Trophoblast cell (in vitro differentiated cells and primary cell): ENCODE measurements around the gene CPLANE2.

ENCODE experiments used
- DNase-seq, 2 donors: peaks; one replicate each; pipeline ENCODE4 v3.0.0-alpha.2; 2016
- H2AFZ ChIP-seq: 2 replicates; pipeline ENCODE4 v1.6.1; 2013; ENCODE audit warnings: low read length, moderate library complexity, mild to moderate bottlenecking; ENCODE audit not compliant: insufficient read depth, poor library complexity
- H2AK5ac ChIP-seq: 2 replicates; pipeline ENCODE4 v1.6.1; 2013; ENCODE audit warnings: mild to moderate bottlenecking, low read length
- H2BK120ac ChIP-seq: 2 replicates; pipeline ENCODE4 v1.6.1; 2013; ENCODE audit warnings: low read length, mild to moderate bottlenecking, moderate library complexity; ENCODE audit not compliant: insufficient read depth, poor library complexity
- H2BK12ac ChIP-seq: 2 replicates; pipeline ENCODE4 v1.6.1; 2013; ENCODE audit warnings: mild to moderate bottlenecking, low read length, moderate library complexity
- H2BK5ac ChIP-seq: 2 replicates; pipeline ENCODE4 v1.6.1; 2013; ENCODE audit warnings: low read length, low read depth, moderate library complexity, mild to moderate bottlenecking; ENCODE audit not compliant: poor library complexity
- H3K14ac ChIP-seq: 2 replicates; pipeline ENCODE4 v1.6.1; 2013; ENCODE audit warnings: mild to moderate bottlenecking, low read length
- H3K18ac ChIP-seq: 2 replicates; pipeline ENCODE4 v1.6.1; 2013; ENCODE audit warnings: mild to moderate bottlenecking, low read length
- H3K23ac ChIP-seq: 2 replicates; pipeline ENCODE4 v1.6.1; 2013; ENCODE audit warnings: low read length
- H3K27ac ChIP-seq: 2 replicates; pipeline ENCODE4 v1.5.1; 2013; ENCODE audit warnings: low read depth, mild to moderate bottlenecking, inconsistent platforms, low read length, moderate library complexity
- H3K27me3 ChIP-seq: 2 replicates; pipeline ENCODE4 v1.6.1; 2013; ENCODE audit warnings: inconsistent platforms, mild to moderate bottlenecking, low read length, moderate library complexity; ENCODE audit not compliant: insufficient read depth
- H3K36me3 ChIP-seq, 2 experiments: 1 replicate in 1 of 2; 2 replicates in 1 of 2; pipeline ENCODE4 v1.6.1; 2013; ENCODE audit warnings: low read length in 2 of 2, mild to moderate bottlenecking in 2 of 2, moderate library complexity in 1 of 2; ENCODE audit not compliant: insufficient read depth in 2 of 2, control insufficient read depth in 1 of 2
- H3K4ac ChIP-seq: 2 replicates; pipeline ENCODE4 v1.6.1; 2013; ENCODE audit warnings: low read depth, mild to moderate bottlenecking, low read length, moderate library complexity
- H3K4me1 ChIP-seq, 2 experiments: 1 replicate in 1 of 2; 2 replicates in 1 of 2; pipeline ENCODE4 v1.6.1; 2013; ENCODE audit warnings: low read length in 2 of 2, mild to moderate bottlenecking in 2 of 2, moderate library complexity in 1 of 2; ENCODE audit not compliant: insufficient read depth in 2 of 2, control insufficient read depth in 1 of 2
- H3K4me2 ChIP-seq: 2 replicates; pipeline ENCODE4 v1.6.1; 2013; ENCODE audit warnings: inconsistent platforms, mild to moderate bottlenecking, low read length, moderate library complexity
- H3K4me3 ChIP-seq: 2 replicates; pipeline ENCODE4 v1.5.1; 2013; ENCODE audit warnings: mild to moderate bottlenecking, low read depth, low read length, inconsistent platforms
- H3K79me1 ChIP-seq: one replicate; pipeline ENCODE4 v1.6.1; 2013; ENCODE audit warnings: low read length
- H3K79me2 ChIP-seq: 2 replicates; pipeline ENCODE4 v1.6.1; 2013; ENCODE audit warnings: low read length, mild to moderate bottlenecking; ENCODE audit not compliant: control insufficient read depth, insufficient read depth, poor library complexity
- H3K9ac ChIP-seq: 2 replicates; pipeline ENCODE4 v1.6.1; 2013; ENCODE audit warnings: mild to moderate bottlenecking, low read length
- H3K9me3 ChIP-seq: 2 replicates; pipeline ENCODE4 v1.6.1; 2013; ENCODE audit warnings: low read depth, mild to moderate bottlenecking, control low read depth, inconsistent platforms, low read length; ENCODE audit not compliant: insufficient read depth
- H4K12ac ChIP-seq: 2 replicates; pipeline ENCODE4 v1.6.1; 2013; ENCODE audit warnings: low read depth, mild to moderate bottlenecking, low read length, moderate library complexity
- H4K8ac ChIP-seq: 2 replicates; pipeline ENCODE4 v1.6.1; 2013; ENCODE audit warnings: low read depth, mild to moderate bottlenecking, low read length, moderate library complexity
- H4K91ac ChIP-seq: one replicate; pipeline ENCODE4 v1.6.1; 2013; ENCODE audit warnings: low read depth, mild to moderate bottlenecking, low read length, moderate library complexity
- WGBS: extraction: QIAGEN DNeasy Blood & Tissue Kit; methylation state at CpG from one replicate; pipeline ENCODE4 v1.1.7; 2013; ENCODE audit warnings: missing lambda C conversion rate; ENCODE audit not compliant: insufficient read length, insufficient coverage; ENCODE audit errors: extremely low coverage; 5-methylcytosine and 5-hydroxymethylcytosine counted together

CPLANE2 gene

DNA sequence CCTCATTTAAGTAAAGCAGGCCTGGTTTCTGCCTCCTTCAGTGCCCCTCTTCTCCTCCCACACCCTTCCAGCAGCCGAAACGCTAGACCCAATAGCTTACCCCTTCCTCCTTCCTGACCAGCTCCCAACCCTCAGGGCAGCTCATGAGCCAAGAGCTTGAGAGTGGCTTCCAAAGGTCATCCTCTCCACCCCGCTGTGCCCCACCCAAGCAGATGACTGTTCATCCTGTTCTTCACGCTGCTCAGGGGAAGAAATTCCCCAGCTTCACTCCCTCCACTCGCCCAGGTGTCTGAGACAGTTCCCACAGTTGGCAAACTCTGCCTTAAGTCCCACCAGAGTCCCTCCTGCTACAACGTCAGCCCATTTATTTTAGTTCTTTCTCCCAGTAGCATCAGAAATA is 48.0 kb downstream of the CPLANE2 start:
- Histone ChIP-seq H4K91ac (no peak overlapping the region), H4K12ac (no peak overlapping the region), H2AFZ (no peak overlapping the region), H3K9me3 (no peaks in the 10 kb centered on the region), H3K27ac (no peak overlapping the region), H2BK5ac (no peak overlapping the region), H3K27me3 (no peaks in the 10 kb centered on the region), H3K4me1 (peaks cover 0 to 4% of the 10 kb centered on the region in 2 experiments), H3K4me3 (no peak overlapping the region), H4K8ac (no peak overlapping the region), H3K18ac (no peak overlapping the region), H2BK120ac (no peak overlapping the region), H3K4ac (no peak overlapping the region), H2AK5ac (no peak overlapping the region), H2BK12ac (no peak overlapping the region), H3K14ac (no peak overlapping the region), H3K79me1 (peaks cover 8% of the 10 kb centered on the region), H3K9ac (no peak overlapping the region), H3K23ac (no peak overlapping the region), H3K4me2 (no peak overlapping the region), H3K79me2 (no peaks in the 10 kb centered on the region), H3K36me3 (no peaks in the 10 kb centered on the region)
- WGBS = no CpG with 5 or more reads among the region's 6 CpGs
- DNase-seq = no peak

DNA sequence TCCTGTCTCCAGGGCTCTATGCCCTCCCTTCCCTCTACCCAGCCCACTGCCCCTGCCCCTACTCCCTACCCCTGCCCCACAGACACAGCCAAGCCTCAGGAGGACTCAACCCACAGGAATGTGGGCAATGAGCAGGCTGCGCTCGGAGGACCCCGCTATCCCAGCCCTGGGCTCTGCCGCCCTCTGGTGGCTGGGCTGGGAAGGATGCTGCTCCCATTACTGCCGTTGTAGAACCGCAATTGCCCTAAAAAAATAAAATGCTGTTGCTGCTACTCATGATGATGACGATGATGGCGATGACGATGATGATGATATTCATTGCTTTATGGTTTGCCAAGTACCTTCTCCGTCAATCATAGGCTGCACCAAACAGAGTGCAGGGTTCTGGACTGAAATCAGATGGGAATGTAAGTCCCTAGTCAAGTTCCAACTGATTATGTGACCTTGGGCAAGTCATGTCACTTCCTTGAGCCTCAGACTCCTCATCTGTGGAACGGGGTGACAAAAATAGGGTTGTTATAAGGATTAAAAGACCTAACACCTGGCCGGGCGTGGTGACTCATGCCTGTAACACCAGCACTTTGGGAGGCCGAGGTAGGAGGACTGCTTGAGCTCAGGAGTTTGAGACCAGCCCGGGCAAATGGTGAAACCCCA is 49.1 kb downstream of the CPLANE2 start:
- Histone ChIP-seq H2BK5ac (no peak overlapping the region), H4K8ac (no peak overlapping the region), H3K4me1 (peaks cover 0 to 4% of the 10 kb centered on the region in 2 experiments), H3K36me3 (no peaks in the 10 kb centered on the region), H2BK120ac (no peak overlapping the region), H3K27me3 (no peaks in the 10 kb centered on the region), H3K18ac (no peak overlapping the region), H3K14ac (no peak overlapping the region), H4K12ac (no peak overlapping the region), H3K23ac (no peak overlapping the region), H3K9me3 (no peaks in the 10 kb centered on the region), H3K79me1 (peaks cover 8% of the 10 kb centered on the region), H3K4me3 (no peak overlapping the region), H2AFZ (no peak overlapping the region), H3K79me2 (no peaks in the 10 kb centered on the region), H4K91ac (peak overlapping the region; percentile 54), H3K4me2 (no peak overlapping the region), H2BK12ac (peak overlapping the region; percentile 94), H3K27ac (no peak overlapping the region), H2AK5ac (no peak overlapping the region), H3K9ac (no peak overlapping the region), H3K4ac (no peak overlapping the region)
- no CpG with 5 or more reads among the region's 15 CpGs for WGBS
- peak; percentile 49 to 73 for DNase-seq

DNA sequence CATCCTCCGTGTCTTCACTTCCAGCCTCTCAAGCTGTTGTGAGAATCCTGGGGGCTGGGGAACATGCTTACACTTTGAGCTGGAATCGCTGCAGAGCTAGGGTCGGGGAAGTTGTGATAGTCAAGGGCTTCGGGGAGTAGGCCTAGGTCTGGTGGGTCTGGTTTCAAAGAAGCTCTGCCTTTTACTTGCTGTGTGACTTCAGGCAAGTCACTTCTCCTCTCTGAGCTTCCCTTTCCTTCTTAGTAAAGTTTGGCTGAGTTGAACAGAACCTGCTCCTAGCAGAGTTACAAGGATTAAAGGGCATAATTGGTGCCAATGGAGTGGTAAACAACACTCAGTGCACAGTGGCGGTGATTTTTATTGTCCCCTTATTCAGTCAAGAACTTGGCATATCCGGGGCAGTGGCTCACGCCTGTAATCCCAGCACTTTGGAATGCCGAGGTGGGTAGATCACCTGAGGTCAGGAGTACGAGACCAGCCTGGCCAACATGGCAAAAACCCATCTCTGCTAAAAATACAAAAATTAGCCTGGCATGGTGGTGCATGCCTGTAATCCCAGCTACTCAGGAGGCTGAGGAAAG is 50.2 kb downstream of the CPLANE2 start:
- Histone ChIP-seq H4K8ac (no peak overlapping the region), H3K9ac (no peak overlapping the region), H3K27me3 (no peaks in the 10 kb centered on the region), H3K79me2 (no peaks in the 10 kb centered on the region), H2BK120ac (no peak overlapping the region), H3K4me2 (no peak overlapping the region), H2BK12ac (peak overlapping the region; percentile 23), H2BK5ac (no peak overlapping the region), H4K91ac (no peak overlapping the region), H3K79me1 (peaks cover 16% of the 10 kb centered on the region), H3K9me3 (no peaks in the 10 kb centered on the region), H3K4ac (no peak overlapping the region), H3K36me3 (no peaks in the 10 kb centered on the region), H2AK5ac (no peak overlapping the region), H3K4me1 (peaks cover 6 to 10% of the 10 kb centered on the region in 2 experiments), H3K18ac (no peak overlapping the region), H3K23ac (no peak overlapping the region), H4K12ac (no peak overlapping the region), H2AFZ (no peak overlapping the region), H3K14ac (no peak overlapping the region), H3K27ac (no peak overlapping the region), H3K4me3 (no peak overlapping the region)
- no peak for DNase-seq
- WGBS = no CpG with 5 or more reads among the region's 9 CpGs

DNA sequence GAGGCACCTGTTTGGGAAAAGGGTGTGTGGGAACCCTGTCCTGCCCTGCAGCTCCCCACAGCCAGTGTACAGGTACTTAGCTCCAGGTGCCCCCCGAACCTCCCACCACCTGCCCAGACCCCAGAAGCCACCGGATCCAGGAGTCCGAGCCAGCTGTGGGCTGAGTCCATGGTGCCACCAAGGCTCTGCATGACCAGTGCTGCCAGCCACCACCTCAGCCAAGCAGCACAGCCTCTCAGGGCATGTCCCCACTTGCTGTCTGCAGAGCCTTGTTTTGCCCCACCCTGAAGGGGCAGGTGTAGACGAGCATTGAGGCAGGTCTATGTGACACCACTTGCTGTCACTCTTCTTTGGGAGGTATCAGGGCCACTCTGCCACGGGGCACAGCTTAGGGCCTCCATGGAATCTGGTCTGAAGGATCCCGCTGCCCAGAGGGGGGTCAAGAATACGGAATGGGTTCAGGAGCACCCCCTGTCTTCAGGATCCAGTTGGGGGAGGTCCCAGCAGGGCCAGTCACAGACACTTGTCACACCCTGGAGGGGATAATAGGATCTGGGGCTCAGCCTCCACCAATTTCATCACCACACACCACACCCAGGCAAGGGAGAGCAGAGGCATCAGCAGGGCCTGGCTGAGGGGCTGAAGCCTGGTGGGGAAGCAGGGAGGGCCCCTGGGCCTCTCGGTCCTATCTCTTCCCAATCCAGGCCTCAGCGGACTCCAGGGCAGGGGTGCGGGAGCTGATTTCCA is 52.3 kb downstream of the CPLANE2 start:
- H4K8ac ChIP-seq = no peak overlapping the region
- peak overlapping the region; percentile 62 for H3K18ac ChIP-seq
- no peak overlapping the region for H2AFZ ChIP-seq
- H3K4ac ChIP-seq = no peak overlapping the region
- H3K4me1 ChIP-seq = peaks cover 10 to 17% of the 10 kb centered on the region in 2 experiments
- H2BK5ac ChIP-seq = no peak overlapping the region
- H3K4me3 ChIP-seq = no peak overlapping the region
- no peak overlapping the region for H4K12ac ChIP-seq
- no peaks in the 10 kb centered on the region for H3K36me3 ChIP-seq
- H2AK5ac ChIP-seq = peak overlapping the region; percentile 92
- peak overlapping the region; percentile 59 for H3K14ac ChIP-seq
- H3K79me2 ChIP-seq = peaks cover 2% of the 10 kb centered on the region
- peaks cover 26% of the 10 kb centered on the region for H3K79me1 ChIP-seq
- DNase-seq = no peak
- peak overlapping the region; percentile 53 for H4K91ac ChIP-seq
- no peaks in the 10 kb centered on the region for H3K9me3 ChIP-seq
- no peaks in the 10 kb centered on the region for H3K27me3 ChIP-seq
- no peak overlapping the region for H3K27ac ChIP-seq
- peak overlapping the region; percentile 67 for H2BK120ac ChIP-seq
- WGBS = no CpG with 5 or more reads among the region's 10 CpGs
- no peak overlapping the region for H3K4me2 ChIP-seq
- H2BK12ac ChIP-seq = peak overlapping the region; percentile 77
- no peak overlapping the region for H3K9ac ChIP-seq
- no peak overlapping the region for H3K23ac ChIP-seq
